SW 1271 (cell line): Measurements from ENCODE around the gene MKI67.

ENCODE experiments used
- DNase-seq, 2 experiments: peaks; one replicate each; lab custom pipeline; 2025; lab: John Stamatoyannopoulos, UW

Gene MKI67

DNA sequence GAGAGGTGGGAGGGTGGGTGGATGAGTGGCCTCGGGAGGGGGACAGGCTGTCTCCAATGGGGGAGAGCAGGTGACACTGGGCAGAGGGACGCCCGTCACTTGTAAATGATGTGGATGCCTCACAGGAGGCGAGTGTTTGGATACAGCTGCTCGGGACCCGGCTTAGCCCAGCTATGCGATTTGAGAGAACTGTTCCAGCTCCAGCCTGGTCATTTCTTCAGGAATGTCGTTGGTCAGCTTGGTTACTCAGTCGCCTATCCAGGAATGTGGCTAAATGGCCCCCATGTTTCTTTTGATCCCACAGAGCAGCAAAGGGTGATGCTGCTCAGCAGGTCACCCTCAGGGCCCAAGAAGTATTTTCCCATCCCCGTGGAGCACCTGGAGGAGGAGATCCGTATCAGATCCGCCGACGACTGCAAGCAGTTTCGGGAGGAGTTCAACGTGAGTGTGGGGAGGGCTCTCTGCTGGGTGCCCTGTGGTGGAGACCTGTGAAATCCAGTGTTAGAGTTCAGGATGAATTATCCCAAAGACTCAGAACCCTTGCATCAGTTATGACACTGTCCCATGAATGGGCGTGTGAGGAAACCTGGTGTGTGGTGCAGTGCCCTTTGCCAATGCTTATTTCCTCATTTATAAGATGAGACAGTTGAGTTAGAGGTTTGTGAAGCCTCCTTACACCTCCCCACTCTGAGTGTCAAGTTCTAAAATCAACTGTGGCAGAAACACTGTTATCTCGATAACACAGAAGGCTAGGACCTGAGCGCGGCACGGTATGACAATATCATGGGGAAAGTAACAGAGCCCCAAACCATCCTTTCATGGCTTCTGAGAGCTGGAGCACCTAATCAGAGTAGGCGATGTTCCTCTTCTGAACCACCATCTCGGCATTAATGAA, 76.8 kb downstream of the MKI67 start:
- DNase-seq: no peak

GRCh38 chr10:128048819-128049210, 77.4 kb downstream of the MKI67 start:
- no peak for DNase-seq

- no peak for DNase-seq
These were observed 78.0 kb downstream of the MKI67 start for GRCh38 chr10:128047991-128048818.

DNA sequence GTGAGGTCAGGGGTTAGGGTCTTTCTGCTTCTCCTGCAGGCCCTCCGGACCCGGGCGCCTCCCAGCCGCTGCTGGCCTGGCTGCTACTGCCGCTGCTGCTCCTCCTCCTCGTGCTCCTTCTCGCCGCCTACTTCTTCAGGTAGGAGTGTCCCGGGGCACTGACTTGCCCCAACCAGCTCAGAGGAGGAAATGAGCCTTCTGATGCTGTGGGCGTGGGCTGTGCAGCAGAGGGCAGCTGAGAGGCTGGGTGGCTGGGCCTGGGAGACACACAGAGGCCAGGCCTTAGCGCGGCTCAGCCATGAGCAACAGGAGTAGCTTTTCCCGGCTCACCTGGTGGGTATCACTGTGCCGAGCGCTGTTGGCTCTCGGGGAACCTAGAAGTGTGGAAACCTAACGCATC, 78.9 kb downstream of the MKI67 start:
- DNase-seq: peak; percentile 26 to 53

DNA sequence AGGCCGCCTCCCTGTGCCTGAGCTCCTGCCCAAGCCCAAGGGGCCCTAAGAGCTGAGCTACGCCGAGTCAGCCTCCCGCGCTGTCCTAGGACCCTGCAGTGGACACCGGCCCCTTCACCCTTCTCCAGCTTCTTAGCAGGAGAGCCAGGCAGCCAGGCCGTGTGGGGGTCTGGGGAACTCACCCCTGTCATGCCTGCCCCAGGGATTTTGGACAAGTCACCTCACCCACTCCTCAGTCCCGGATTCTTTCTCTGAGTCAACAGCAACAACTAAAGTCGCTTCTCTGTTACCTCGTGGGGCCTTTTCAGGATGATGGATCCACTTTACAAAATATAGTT, 79.3 kb downstream of the MKI67 start:
- no peak for DNase-seq
